VCaP (cell line): ENCODE data around the gene CRYBB1.

Experiments
- H3K27ac ChIP-seq: fragments of 450-650 bp; 2 replicates; pipeline ENCODE4 v1.5.1; 2017
- TF ChIP-seq, protein P1 (sequence below): fragments of 450-650 bp; conservative IDR thresholded peaks from 2 replicates; pipeline ENCODE4 v1.5.1; 2017; ENCODE audit warnings: mild to moderate bottlenecking, moderate library complexity

Gene CRYBB1

DNA sequence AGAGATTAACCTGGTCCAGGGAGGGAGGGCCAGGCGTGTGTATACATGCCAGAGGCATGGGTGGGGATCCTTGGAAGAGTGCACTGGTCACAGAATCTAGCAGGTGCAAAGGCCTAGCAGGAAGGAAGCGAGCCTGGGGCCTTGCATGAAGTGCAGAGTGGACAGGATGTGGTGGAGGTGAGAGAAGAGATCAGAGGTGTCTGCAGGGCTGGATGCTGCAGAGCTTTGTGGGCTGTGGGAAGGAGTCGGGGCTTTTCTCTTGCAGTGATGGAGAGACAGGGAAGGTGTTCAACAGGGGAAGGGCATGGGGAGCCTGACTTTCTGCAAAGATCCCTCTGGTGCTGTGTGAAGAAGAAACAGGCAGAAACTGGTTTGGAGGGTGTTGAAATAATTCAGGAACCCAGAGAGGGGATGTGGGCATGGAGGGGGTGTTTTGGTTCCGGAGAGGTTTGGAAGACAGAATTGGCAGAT, 25.4 kb downstream of the CRYBB1 start:
- no peak overlapping the region for H3K27ac ChIP-seq

GRCh38 chr22:26589845-26590736, 27.7 kb downstream of the CRYBB1 start, which contains the start of gene TPST2:
TPST2 (minus strand) TSS chr22:26590132; CDS start chr22:26541630, 48,502 bp downstream.
- TF ChIP-seq, protein P1, sequence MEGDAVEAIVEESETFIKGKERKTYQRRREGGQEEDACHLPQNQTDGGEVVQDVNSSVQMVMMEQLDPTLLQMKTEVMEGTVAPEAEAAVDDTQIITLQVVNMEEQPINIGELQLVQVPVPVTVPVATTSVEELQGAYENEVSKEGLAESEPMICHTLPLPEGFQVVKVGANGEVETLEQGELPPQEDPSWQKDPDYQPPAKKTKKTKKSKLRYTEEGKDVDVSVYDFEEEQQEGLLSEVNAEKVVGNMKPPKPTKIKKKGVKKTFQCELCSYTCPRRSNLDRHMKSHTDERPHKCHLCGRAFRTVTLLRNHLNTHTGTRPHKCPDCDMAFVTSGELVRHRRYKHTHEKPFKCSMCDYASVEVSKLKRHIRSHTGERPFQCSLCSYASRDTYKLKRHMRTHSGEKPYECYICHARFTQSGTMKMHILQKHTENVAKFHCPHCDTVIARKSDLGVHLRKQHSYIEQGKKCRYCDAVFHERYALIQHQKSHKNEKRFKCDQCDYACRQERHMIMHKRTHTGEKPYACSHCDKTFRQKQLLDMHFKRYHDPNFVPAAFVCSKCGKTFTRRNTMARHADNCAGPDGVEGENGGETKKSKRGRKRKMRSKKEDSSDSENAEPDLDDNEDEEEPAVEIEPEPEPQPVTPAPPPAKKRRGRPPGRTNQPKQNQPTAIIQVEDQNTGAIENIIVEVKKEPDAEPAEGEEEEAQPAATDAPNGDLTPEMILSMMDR, result no peak
- peak within 1 kb of the TSS; percentile 61; the same call in 1 of the 2 replicates for H3K27ac ChIP-seq

More for the DNA sequence above, 25.4 kb downstream of the CRYBB1 start:
- TF ChIP-seq, protein P1, result no peak

DNA sequence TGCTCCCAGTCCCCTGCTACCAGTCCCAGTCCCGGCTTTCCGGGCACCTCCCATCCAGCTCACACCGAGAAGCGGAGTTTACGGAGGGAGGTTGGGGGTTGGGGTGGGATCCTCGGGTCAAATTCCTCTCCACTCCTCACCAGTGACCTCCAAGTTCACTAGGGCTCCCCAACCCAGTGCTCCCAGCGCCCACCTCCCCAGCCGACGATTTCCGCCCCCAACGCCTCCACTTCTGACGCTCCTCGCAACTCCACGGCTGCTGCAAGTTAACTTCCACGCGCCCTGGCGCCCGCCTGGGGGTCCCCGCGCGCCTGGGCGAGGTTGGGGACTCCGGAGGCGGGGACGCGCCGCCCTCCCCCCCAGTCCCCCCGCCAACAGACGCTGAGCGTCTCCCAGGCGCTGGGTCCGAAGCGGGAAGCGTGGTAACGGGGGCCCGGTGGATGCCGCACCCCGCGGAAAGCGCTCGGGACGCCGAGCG, 28.4 kb downstream of the CRYBB1 start:
- peak overlapping the region; percentile 61; the same call in 1 of the 2 replicates for H3K27ac ChIP-seq
- TF ChIP-seq, protein P1, result no peak

GRCh38 chr22:26588729-26589366, 29.0 kb downstream of the CRYBB1 start:
- TF ChIP-seq, protein P1, result no peak
- H3K27ac ChIP-seq, result peak overlapping the region; percentile 61; the same call in 1 of the 2 replicates

- H3K27ac ChIP-seq, result no peak overlapping the region
- TF ChIP-seq, protein P1, result no peak
Measured at GRCh38 chr22:26587991-26588613, 29.7 kb downstream of the CRYBB1 start.

GRCh38 chr22:26586556-26587325, 31.1 kb downstream of the CRYBB1 start:
- TF ChIP-seq, protein P1, result no peak
- H3K27ac ChIP-seq, result no peak overlapping the region
